Measurements from ENCODE around the gene FRY. TPM values are rescaled to one million over a fixed set of nuclear protein-coding genes. Genes with fewer than 3 reads are reported as not detected.

Gene FRY
- total and polyA plus RNA-seq, 4 experiments from 2014 or later: 2.3 to 19.2 (median 11.8) TPM

DNA sequence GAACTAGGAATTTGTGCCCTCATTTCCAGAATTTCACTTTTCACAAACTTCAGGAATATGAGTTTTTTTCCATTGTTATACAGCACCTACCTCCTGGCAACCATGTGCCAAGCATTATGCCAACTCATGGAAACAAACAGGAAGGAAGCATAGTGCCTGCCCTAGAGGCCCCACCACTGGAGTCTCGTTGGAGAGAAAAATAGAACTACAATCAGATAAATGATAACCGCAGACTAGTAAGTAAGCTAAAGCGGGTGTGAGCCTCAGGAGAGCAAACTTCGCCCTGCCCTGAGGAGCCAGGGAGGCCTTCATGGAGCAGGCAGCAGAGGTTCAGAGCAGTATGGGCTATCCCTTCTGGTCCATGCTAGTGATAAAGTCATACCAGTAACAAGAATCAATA, 75.9 kb downstream of the FRY start:
- no peak overlapping the region for H3K4me3 ChIP-seq (ENCODE audit: low read length in 2 of 2)
- Mint-ChIP-seq H3K36me3 (peaks cover 20 to 36% of the 10 kb centered on the region in 2 donors), H3K27ac (no peak overlapping the region), H3K4me1 (no peaks in the 10 kb centered on the region), H3K27me3 (peaks cover 0 to 1% of the 10 kb centered on the region in 2 donors), H3K9me3 (peaks cover 0 to 4% (median 0%) of the 10 kb centered on the region in 8 donors), H3K4me3 (no peak overlapping the region)
- intact Hi-C loops (cut with micrococcal nuclease): no loop called here
- peak in 1 of 5 donors; percentile 2 for DNase-seq
- H3K36me3 ChIP-seq (ENCODE audit: insufficient read depth, low read length): no peaks in the 10 kb centered on the region
- H3K27me3 ChIP-seq (ENCODE audit: insufficient read depth, low read length): no peaks in the 10 kb centered on the region
- H3K9me3 ChIP-seq (ENCODE audit: control insufficient read depth in 1 of 2, low read length in 2 of 2): no peaks in the 10 kb centered on the region
- no peaks in the 10 kb centered on the region for H3K4me1 ChIP-seq (ENCODE audit: insufficient read depth, low read length)
- ChIA-PET CTCF (ENCODE audit: partially characterized antibody) (no interaction called here), POLR2A (ENCODE audit: partially characterized antibody) (no interaction called here)
- H3K27ac ChIP-seq (ENCODE audit: low read depth, low read length): no peak overlapping the region

DNA sequence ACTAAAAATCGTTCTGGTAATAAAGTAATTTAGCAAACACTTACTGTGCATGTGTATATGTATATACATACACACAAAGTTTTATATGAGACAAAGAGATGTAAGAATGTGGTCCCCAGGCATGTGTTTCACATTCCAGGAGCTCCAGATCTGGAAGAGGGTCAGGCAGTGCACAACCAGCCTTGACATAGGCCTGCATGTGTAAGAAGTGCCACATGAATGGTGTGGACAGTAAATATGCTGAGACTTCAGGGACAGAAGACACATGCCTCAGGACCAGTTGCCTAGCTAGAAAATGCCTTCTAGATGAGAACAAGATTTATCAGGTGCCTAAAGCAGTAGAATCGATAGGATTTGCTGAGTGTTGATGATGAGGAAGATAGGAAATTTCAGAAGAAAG, 76.4 kb downstream of the FRY start:
- H3K27me3 ChIP-seq (ENCODE audit: insufficient read depth, low read length): no peaks in the 10 kb centered on the region
- H3K9me3 ChIP-seq (ENCODE audit: control insufficient read depth in 1 of 2, low read length in 2 of 2): no peaks in the 10 kb centered on the region
- H3K27me3 Mint-ChIP-seq: peaks cover 0 to 1% of the 10 kb centered on the region in 2 donors
- ChIA-PET POLR2A (ENCODE audit: partially characterized antibody) (no interaction called here), CTCF (ENCODE audit: partially characterized antibody) (no interaction called here)
- H3K4me3 Mint-ChIP-seq: no peak overlapping the region
- no peak for DNase-seq
- intact Hi-C loops (cut with micrococcal nuclease): no loop called here
- no peaks in the 10 kb centered on the region for H3K4me1 Mint-ChIP-seq
- no peaks in the 10 kb centered on the region for H3K36me3 ChIP-seq (ENCODE audit: insufficient read depth, low read length)
- no peak overlapping the region for H3K27ac Mint-ChIP-seq
- peaks cover 16 to 31% of the 10 kb centered on the region in 2 donors for H3K36me3 Mint-ChIP-seq
- no peak overlapping the region for H3K27ac ChIP-seq (ENCODE audit: low read depth, low read length)
- no peak overlapping the region for H3K4me3 ChIP-seq (ENCODE audit: low read length in 2 of 2)
- peaks cover 0 to 4% (median 0%) of the 10 kb centered on the region in 8 donors for H3K9me3 Mint-ChIP-seq
- no peaks in the 10 kb centered on the region for H3K4me1 ChIP-seq (ENCODE audit: insufficient read depth, low read length)

DNA sequence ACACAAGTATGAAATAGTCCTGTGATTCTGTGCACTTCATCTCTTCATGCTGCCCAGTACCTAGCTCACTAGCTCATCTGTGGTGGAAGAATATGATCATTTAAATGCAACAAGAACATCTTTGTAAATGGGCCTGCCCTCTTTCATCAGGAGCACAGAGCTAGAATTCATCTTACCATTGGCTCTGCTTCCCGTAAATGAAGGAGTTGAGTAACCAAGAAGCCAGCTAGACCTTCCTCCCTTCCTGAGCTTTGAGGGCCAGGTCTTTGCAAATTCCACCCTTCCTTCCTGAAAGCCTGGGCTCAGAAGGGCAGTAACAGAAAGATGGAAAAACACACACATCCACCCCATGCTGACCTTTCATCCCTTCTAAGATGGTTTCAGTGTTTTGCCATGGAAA, 82.0 kb downstream of the FRY start:
- Histone ChIP-seq H3K4me1 (ENCODE audit: insufficient read depth, low read length) (no peaks in the 10 kb centered on the region), H3K27ac (ENCODE audit: low read depth, low read length) (no peak overlapping the region), H3K4me3 (ENCODE audit: low read length in 2 of 2) (no peak overlapping the region), H3K9me3 (ENCODE audit: control insufficient read depth in 1 of 2, low read length in 2 of 2) (no peaks in the 10 kb centered on the region), H3K27me3 (ENCODE audit: insufficient read depth, low read length) (no peaks in the 10 kb centered on the region), H3K36me3 (ENCODE audit: insufficient read depth, low read length) (no peaks in the 10 kb centered on the region)
- Mint-ChIP-seq H3K4me3 (no peak overlapping the region), H3K27me3 (no peaks in the 10 kb centered on the region), H3K27ac (no peak overlapping the region), H3K36me3 (peaks cover 4 to 8% of the 10 kb centered on the region in 2 donors), H3K9me3 (no peaks in the 10 kb centered on the region), H3K4me1 (peaks cover 0 to 10% (median 9%) of the 10 kb centered on the region in 4 donors)
- ChIA-PET CTCF (ENCODE audit: partially characterized antibody) (no interaction called here), POLR2A (ENCODE audit: partially characterized antibody) (no interaction called here)
- no peak for DNase-seq
- intact Hi-C loops (cut with micrococcal nuclease): no loop called here

DNA sequence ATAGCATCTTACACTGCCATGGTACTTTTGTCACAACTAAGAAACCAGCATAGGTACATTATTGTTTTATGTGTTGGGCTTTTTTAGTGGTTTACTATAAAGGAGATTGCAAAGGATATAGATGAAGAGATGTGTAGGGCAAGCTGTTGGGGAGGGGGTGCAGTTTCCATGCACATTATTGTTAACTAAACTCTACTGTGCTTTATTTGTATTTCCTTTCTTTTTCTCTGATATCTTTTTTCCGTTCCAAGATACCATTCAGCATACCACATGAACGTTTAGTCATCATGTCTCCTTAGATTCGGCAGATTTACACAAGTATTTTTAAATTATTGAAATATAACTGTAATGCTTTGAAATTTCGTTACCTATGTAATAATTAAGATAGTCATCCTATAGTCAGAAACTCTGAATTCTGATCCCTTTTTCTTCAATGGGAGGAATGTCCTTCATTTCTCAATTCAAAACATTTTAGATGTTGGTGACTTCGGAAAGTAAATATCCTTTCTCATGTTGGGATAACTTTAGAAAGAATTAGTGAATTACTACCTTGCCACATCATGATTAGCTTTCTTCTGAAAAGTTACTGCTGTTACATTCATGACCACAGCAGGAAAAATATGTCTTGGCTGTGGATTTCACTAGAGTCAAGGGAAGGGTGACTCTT, 82.8 kb downstream of the FRY start:
- Histone ChIP-seq H3K9me3 (ENCODE audit: control insufficient read depth in 1 of 2, low read length in 2 of 2) (no peaks in the 10 kb centered on the region), H3K4me1 (ENCODE audit: insufficient read depth, low read length) (no peaks in the 10 kb centered on the region), H3K27ac (ENCODE audit: low read depth, low read length) (no peak overlapping the region), H3K4me3 (ENCODE audit: low read length in 2 of 2) (no peak overlapping the region), H3K36me3 (ENCODE audit: insufficient read depth, low read length) (no peaks in the 10 kb centered on the region), H3K27me3 (ENCODE audit: insufficient read depth, low read length) (no peaks in the 10 kb centered on the region)
- H3K27ac Mint-ChIP-seq: peak overlapping the region in 1 of 7 donors; percentile 59
- peaks cover 4 to 12% of the 10 kb centered on the region in 2 donors for H3K36me3 Mint-ChIP-seq
- POLR2A ChIA-PET (ENCODE audit: partially characterized antibody): no interaction called here
- H3K4me1 Mint-ChIP-seq: peaks cover 0 to 10% (median 9%) of the 10 kb centered on the region in 4 donors
- intact Hi-C loops (cut with micrococcal nuclease): no loop called here
- H3K27me3 Mint-ChIP-seq: no peaks in the 10 kb centered on the region
- H3K4me3 Mint-ChIP-seq: peak overlapping the region in 1 of 8 donors; percentile 62
- H3K9me3 Mint-ChIP-seq: no peaks in the 10 kb centered on the region
- CTCF ChIA-PET (ENCODE audit: partially characterized antibody): no interaction called here
- DNase-seq: no peak

- H3K9me3 ChIP-seq (ENCODE audit: control insufficient read depth in 1 of 2, low read length in 2 of 2): no peaks in the 10 kb centered on the region
- Mint-ChIP-seq H3K27me3 (no peaks in the 10 kb centered on the region), H3K9me3 (no peaks in the 10 kb centered on the region), H3K4me3 (no peak overlapping the region), H3K36me3 (peaks cover 8 to 18% of the 10 kb centered on the region in 2 donors), H3K27ac (no peak overlapping the region), H3K4me1 (peaks cover 0 to 10% (median 9%) of the 10 kb centered on the region in 4 donors)
- intact Hi-C loops (cut with micrococcal nuclease): no loop called here
- no peaks in the 10 kb centered on the region for H3K36me3 ChIP-seq (ENCODE audit: insufficient read depth, low read length)
- no peaks in the 10 kb centered on the region for H3K27me3 ChIP-seq (ENCODE audit: insufficient read depth, low read length)
- H3K27ac ChIP-seq (ENCODE audit: low read depth, low read length): no peak overlapping the region
- no peak overlapping the region for H3K4me3 ChIP-seq (ENCODE audit: low read length in 2 of 2)
- ChIA-PET POLR2A (ENCODE audit: partially characterized antibody) (no interaction called here), CTCF (ENCODE audit: partially characterized antibody) (no interaction called here)
- H3K4me1 ChIP-seq (ENCODE audit: insufficient read depth, low read length): no peaks in the 10 kb centered on the region
- no peak for DNase-seq
Measured at GRCh38 chr13:32115066-32115465, 83.5 kb downstream of the FRY start.

DNA sequence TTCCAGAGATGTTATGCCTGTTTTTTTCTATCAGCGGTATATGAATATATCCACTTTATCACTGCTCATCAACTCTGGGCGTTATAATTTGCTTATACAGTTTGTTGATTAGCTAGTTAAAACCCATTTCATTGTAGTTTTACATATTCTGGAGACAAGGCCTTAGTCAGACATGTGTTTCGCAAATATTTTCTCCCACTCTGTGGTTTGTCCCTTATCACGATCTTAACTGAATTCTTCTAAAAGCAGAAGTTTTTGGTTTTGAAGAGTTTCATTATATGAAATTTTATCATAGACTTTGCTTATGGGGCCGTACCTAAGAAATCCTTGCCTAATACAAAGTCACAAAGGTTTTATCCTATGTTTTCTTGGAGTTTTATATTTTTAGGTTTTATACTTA, 84.6 kb downstream of the FRY start:
- ChIA-PET POLR2A (ENCODE audit: partially characterized antibody) (no interaction called here), CTCF (ENCODE audit: partially characterized antibody) (no interaction called here)
- H3K9me3 ChIP-seq (ENCODE audit: control insufficient read depth in 1 of 2, low read length in 2 of 2): no peaks in the 10 kb centered on the region
- H3K27ac Mint-ChIP-seq: no peak overlapping the region
- peaks cover 13 to 23% of the 10 kb centered on the region in 2 donors for H3K36me3 Mint-ChIP-seq
- no peak overlapping the region for H3K27ac ChIP-seq (ENCODE audit: low read depth, low read length)
- no peak overlapping the region for H3K4me3 Mint-ChIP-seq
- no peaks in the 10 kb centered on the region for H3K9me3 Mint-ChIP-seq
- H3K4me1 ChIP-seq (ENCODE audit: insufficient read depth, low read length): no peaks in the 10 kb centered on the region
- H3K4me1 Mint-ChIP-seq: peaks cover 0 to 10% (median 9%) of the 10 kb centered on the region in 4 donors
- peaks cover 0 to 1% of the 10 kb centered on the region in 2 donors for H3K27me3 Mint-ChIP-seq
- no peaks in the 10 kb centered on the region for H3K36me3 ChIP-seq (ENCODE audit: insufficient read depth, low read length)
- intact Hi-C loops (cut with micrococcal nuclease): no loop called here
- no peak for DNase-seq
- H3K27me3 ChIP-seq (ENCODE audit: insufficient read depth, low read length): no peaks in the 10 kb centered on the region
- H3K4me3 ChIP-seq (ENCODE audit: low read length in 2 of 2): no peak overlapping the region

GRCh38 chr13:32117001-32117400, 85.4 kb downstream of the FRY start:
- Mint-ChIP-seq H3K9me3 (no peaks in the 10 kb centered on the region), H3K27ac (no peak overlapping the region), H3K27me3 (peaks cover 0 to 1% of the 10 kb centered on the region in 2 donors), H3K36me3 (peaks cover 19 to 31% of the 10 kb centered on the region in 2 donors), H3K4me1 (peaks cover 0 to 10% (median 9%) of the 10 kb centered on the region in 4 donors), H3K4me3 (no peak overlapping the region)
- ChIA-PET POLR2A (ENCODE audit: partially characterized antibody) (no interaction called here), CTCF (ENCODE audit: partially characterized antibody) (no interaction called here)
- no peaks in the 10 kb centered on the region for H3K4me1 ChIP-seq (ENCODE audit: insufficient read depth, low read length)
- no peaks in the 10 kb centered on the region for H3K9me3 ChIP-seq (ENCODE audit: control insufficient read depth in 1 of 2, low read length in 2 of 2)
- intact Hi-C loops (cut with micrococcal nuclease): no loop called here
- no peak for DNase-seq
- H3K27me3 ChIP-seq (ENCODE audit: insufficient read depth, low read length): no peaks in the 10 kb centered on the region
- no peaks in the 10 kb centered on the region for H3K36me3 ChIP-seq (ENCODE audit: insufficient read depth, low read length)
- H3K27ac ChIP-seq (ENCODE audit: low read depth, low read length): no peak overlapping the region
- H3K4me3 ChIP-seq (ENCODE audit: low read length in 2 of 2): no peak overlapping the region

Measured in CD4-positive, alpha-beta memory T cell (primary cell).